ENCODE data around the gene NPSR1. TPM values are rescaled to one million over a fixed set of nuclear protein-coding genes. Genes with fewer than 3 reads are reported as not detected.

Gene NPSR1
- total RNA-seq, 1 experiment from 2014 or later: not detected

- Histone ChIP-seq H3K27me3 (ENCODE audit: control insufficient read depth, insufficient read depth, low read length) (no peaks in the 10 kb centered on the region), H3K36me3 (replicated peaks; ENCODE audit: control insufficient read depth, insufficient read depth, low read length) (no peaks in the 10 kb centered on the region), H3K4me3 (ENCODE audit: insufficient read depth, low read depth, low read length) (no peak overlapping the region)
- DNase-seq: no peak
Observed at GRCh38 chr7:34735526-34735925, 77.5 kb downstream of the NPSR1 start.

- H3K27me3 ChIP-seq (ENCODE audit: control insufficient read depth, insufficient read depth, low read length): no peaks in the 10 kb centered on the region
- H3K4me3 ChIP-seq (ENCODE audit: insufficient read depth, low read depth, low read length): no peak overlapping the region
- no peaks in the 10 kb centered on the region for H3K36me3 ChIP-seq (replicated peaks; ENCODE audit: control insufficient read depth, insufficient read depth, low read length)
- no peak for DNase-seq
Observed at GRCh38 chr7:34739651-34740300, 81.8 kb downstream of the NPSR1 start.

GRCh38 chr7:34740840-34741239, 82.8 kb downstream of the NPSR1 start:
- no peak for DNase-seq
- Histone ChIP-seq H3K4me3 (ENCODE audit: insufficient read depth, low read depth, low read length) (no peak overlapping the region), H3K36me3 (replicated peaks; ENCODE audit: control insufficient read depth, insufficient read depth, low read length) (no peaks in the 10 kb centered on the region), H3K27me3 (ENCODE audit: control insufficient read depth, insufficient read depth, low read length) (no peaks in the 10 kb centered on the region)

- Histone ChIP-seq H3K36me3 (replicated peaks; ENCODE audit: control insufficient read depth, insufficient read depth, low read length) (no peaks in the 10 kb centered on the region), H3K27me3 (ENCODE audit: control insufficient read depth, insufficient read depth, low read length) (no peaks in the 10 kb centered on the region), H3K4me3 (ENCODE audit: insufficient read depth, low read depth, low read length) (no peak overlapping the region)
- DNase-seq: no peak
Observed at GRCh38 chr7:34747176-34747781, 89.3 kb downstream of the NPSR1 start.

- Histone ChIP-seq H3K36me3 (replicated peaks; ENCODE audit: control insufficient read depth, insufficient read depth, low read length) (no peaks in the 10 kb centered on the region), H3K4me3 (ENCODE audit: insufficient read depth, low read depth, low read length) (no peak overlapping the region), H3K27me3 (ENCODE audit: control insufficient read depth, insufficient read depth, low read length) (no peaks in the 10 kb centered on the region)
- DNase-seq: no peak
Observed at GRCh38 chr7:34747867-34748727, 90.1 kb downstream of the NPSR1 start.

- no peak overlapping the region for H3K4me3 ChIP-seq (ENCODE audit: insufficient read depth, low read depth, low read length)
Observed at GRCh38 chr7:34748728-34749089, 90.7 kb downstream of the NPSR1 start.

GRCh38 chr7:34749446-34749845, 91.4 kb downstream of the NPSR1 start:
- no peak for DNase-seq
- Histone ChIP-seq H3K4me3 (ENCODE audit: insufficient read depth, low read depth, low read length) (no peak overlapping the region), H3K27me3 (ENCODE audit: control insufficient read depth, insufficient read depth, low read length) (no peaks in the 10 kb centered on the region), H3K36me3 (replicated peaks; ENCODE audit: control insufficient read depth, insufficient read depth, low read length) (no peaks in the 10 kb centered on the region)

More at GRCh38 chr7:34748728-34749089, 90.7 kb downstream of the NPSR1 start:
- H3K27me3 ChIP-seq (ENCODE audit: control insufficient read depth, insufficient read depth, low read length): no peaks in the 10 kb centered on the region
- DNase-seq: no peak
- H3K36me3 ChIP-seq (replicated peaks; ENCODE audit: control insufficient read depth, insufficient read depth, low read length): no peaks in the 10 kb centered on the region

GRCh38 chr7:34750209-34750608, 92.2 kb downstream of the NPSR1 start:
- no peaks in the 10 kb centered on the region for H3K36me3 ChIP-seq (replicated peaks; ENCODE audit: control insufficient read depth, insufficient read depth, low read length)
- no peaks in the 10 kb centered on the region for H3K27me3 ChIP-seq (ENCODE audit: control insufficient read depth, insufficient read depth, low read length)
- DNase-seq: no peak
- no peak overlapping the region for H3K4me3 ChIP-seq (ENCODE audit: insufficient read depth, low read depth, low read length)

GRCh38 chr7:34750636-34751035, 92.6 kb downstream of the NPSR1 start:
- no peak overlapping the region for H3K4me3 ChIP-seq (ENCODE audit: insufficient read depth, low read depth, low read length)
- no peaks in the 10 kb centered on the region for H3K36me3 ChIP-seq (replicated peaks; ENCODE audit: control insufficient read depth, insufficient read depth, low read length)
- DNase-seq: no peak
- no peaks in the 10 kb centered on the region for H3K27me3 ChIP-seq (ENCODE audit: control insufficient read depth, insufficient read depth, low read length)

GRCh38 chr7:34751725-34752643, 94.0 kb downstream of the NPSR1 start:
- H3K36me3 ChIP-seq (replicated peaks; ENCODE audit: control insufficient read depth, insufficient read depth, low read length): no peaks in the 10 kb centered on the region
- no peak overlapping the region for H3K4me3 ChIP-seq (ENCODE audit: insufficient read depth, low read depth, low read length)
- no peaks in the 10 kb centered on the region for H3K27me3 ChIP-seq (ENCODE audit: control insufficient read depth, insufficient read depth, low read length)
- no peak for DNase-seq

GRCh38 chr7:34752929-34753328, 94.9 kb downstream of the NPSR1 start:
- Histone ChIP-seq H3K4me3 (ENCODE audit: insufficient read depth, low read depth, low read length) (no peak overlapping the region), H3K27me3 (ENCODE audit: control insufficient read depth, insufficient read depth, low read length) (no peaks in the 10 kb centered on the region), H3K36me3 (replicated peaks; ENCODE audit: control insufficient read depth, insufficient read depth, low read length) (no peaks in the 10 kb centered on the region)
- no peak for DNase-seq

GRCh38 chr7:34755008-34755407, 97.0 kb downstream of the NPSR1 start:
- Histone ChIP-seq H3K4me3 (ENCODE audit: insufficient read depth, low read depth, low read length) (no peak overlapping the region), H3K36me3 (replicated peaks; ENCODE audit: control insufficient read depth, insufficient read depth, low read length) (no peaks in the 10 kb centered on the region), H3K27me3 (ENCODE audit: control insufficient read depth, insufficient read depth, low read length) (no peaks in the 10 kb centered on the region)
- DNase-seq: no peak

- Histone ChIP-seq H3K27me3 (ENCODE audit: control insufficient read depth, insufficient read depth, low read length) (no peaks in the 10 kb centered on the region), H3K36me3 (replicated peaks; ENCODE audit: control insufficient read depth, insufficient read depth, low read length) (no peaks in the 10 kb centered on the region), H3K4me3 (ENCODE audit: insufficient read depth, low read depth, low read length) (no peak overlapping the region)
- no peak for DNase-seq
Observed at GRCh38 chr7:34756025-34756437, 98.0 kb downstream of the NPSR1 start.

GRCh38 chr7:34756691-34757090, 98.7 kb downstream of the NPSR1 start:
- H3K27me3 ChIP-seq (ENCODE audit: control insufficient read depth, insufficient read depth, low read length): no peaks in the 10 kb centered on the region
- DNase-seq: no peak
- no peaks in the 10 kb centered on the region for H3K36me3 ChIP-seq (replicated peaks; ENCODE audit: control insufficient read depth, insufficient read depth, low read length)
- no peak overlapping the region for H3K4me3 ChIP-seq (ENCODE audit: insufficient read depth, low read depth, low read length)

Measured in H7 (cell line).